K562 (cell line): ENCODE data around the gene IL17A. TPM values are rescaled to one million over a fixed set of nuclear protein-coding genes. Genes with fewer than 3 reads are reported as not detected.

Experiments
- ATAC-seq: fragments of 200-7000 bp; cut with Tn5 transposase; 3 replicates; pipeline ENCODE4 v1.9.1; 2020; ENCODE audit warnings: moderate library complexity
- BruUV-seq: library from RNA; stranded (reverse); fragments of 400-500 nt; replicated peaks from 2 replicates; lab custom pipeline; 2021; lab: Mats Ljungman, UMichigan
- CTCF ChIA-PET: fragments of 300-600 bp; formaldehyde crosslinking; extraction: SDS; loops from one replicate; lab custom pipeline; 2021; ENCODE audit warnings: low intra/inter-chr PET ratio; lab: Yijun Ruan, JAX
- POLR2A ChIA-PET: fragments of 300-600, 350-650 bp; sonication (Branson Sonifier 250); formaldehyde crosslinking; extraction: SDS; loops from one replicate; lab custom pipeline; 2021; ENCODE audit warnings: antibody characterized with exemption, inconsistent platforms; lab: Yijun Ruan, JAX
- DNase-seq, 4 experiments: peaks; one replicate each; pipeline versions ENCODE4 v3.0.0 to v3.0.0-alpha.2; 2011 to 2018; ENCODE audit warnings: low spot score in 3 of 4, mixed read lengths in 3 of 4; ENCODE audit errors: extremely low read depth in 1 of 4
- FAIRE-seq: peaks from 2 replicates; lab custom pipeline; 2011; peaks lifted over from hg19 to GRCh38; lab: Jason Lieb, UNC
- H2AFZ ChIP-seq: 2 replicates; pipeline ENCODE4 v1.6.0; 2011; ENCODE audit warnings: low read depth, low read length, control low read depth, inconsistent platforms
- H3K27ac ChIP-seq: fragments of 200-600 bp; 3 replicates; pipeline ENCODE4 v1.8.0; 2011; ENCODE audit warnings: low read depth, mild to moderate bottlenecking, control low read depth, inconsistent platforms, low read length, moderate library complexity, mixed read lengths; ENCODE audit errors: extremely low read depth
- H3K27me3 ChIP-seq, 2 experiments: fragments of 300-600 bp in 1 of 2; 2 replicates in 1 of 2; 3 replicates in 1 of 2; pipeline versions ENCODE4 v1.6.0 to v1.8.0; 2011; ENCODE audit warnings: inconsistent platforms in 2 of 2, low read length in 2 of 2, mild to moderate bottlenecking in 1 of 2, mixed read lengths in 1 of 2, moderate library complexity in 1 of 2; ENCODE audit not compliant: control insufficient read depth in 2 of 2, insufficient read depth in 2 of 2
- H3K36me3 ChIP-seq: fragments of 300-600 bp; 3 replicates; pipeline ENCODE4 v1.8.0; 2011; ENCODE audit warnings: mild to moderate bottlenecking, low read length, inconsistent platforms; ENCODE audit not compliant: control insufficient read depth, insufficient read depth
- H3K4me1 ChIP-seq, 2 experiments: fragments of 200-600 bp in 1 of 2; replicated peaks in 1 of 2; 2 replicates in 1 of 2; 3 replicates in 1 of 2; pipeline versions ENCODE4 v1.5.1 to v1.8.0; 2011; ENCODE audit warnings: inconsistent platforms in 2 of 2, low read length in 2 of 2, mild to moderate bottlenecking in 1 of 2, mixed read lengths in 1 of 2, moderate library complexity in 1 of 2; ENCODE audit not compliant: control insufficient read depth in 2 of 2, insufficient read depth in 2 of 2
- H3K4me2 ChIP-seq: 2 replicates; pipeline ENCODE4 v1.6.1; 2011; ENCODE audit warnings: low read length, control low read depth, inconsistent platforms, mixed read lengths; ENCODE audit not compliant: insufficient read depth
- H3K4me3 ChIP-seq: fragments of 200-600 bp; sonication (generic), shearing (Covaris generic); 2 replicates; pipeline ENCODE4 v1.5.1; 2016; ENCODE audit warnings: control low read depth, inconsistent platforms
- H3K79me2 ChIP-seq: fragments of 200-600 bp; 3 replicates; pipeline ENCODE4 v1.8.0; 2011; ENCODE audit warnings: low read length, inconsistent platforms; ENCODE audit not compliant: control insufficient read depth, insufficient read depth
- H3K9ac ChIP-seq, 2 experiments: 2 replicates each; pipeline versions ENCODE4 v1.6.0 to v1.6.1; 2011; ENCODE audit warnings: low read depth in 2 of 2, low read length in 2 of 2, control low read depth in 1 of 2, inconsistent platforms in 1 of 2, mild to moderate bottlenecking in 1 of 2, mixed read lengths in 1 of 2; ENCODE audit not compliant: insufficient read depth in 1 of 2
- H3K9me1 ChIP-seq: one replicate; pipeline ENCODE4 v1.6.0; 2011; ENCODE audit warnings: inconsistent platforms, mild to moderate bottlenecking, low read length, moderate library complexity; ENCODE audit not compliant: control insufficient read depth, insufficient read depth
- H3K9me3 ChIP-seq: replicated peaks from 2 replicates; pipeline ENCODE4 v1.5.1; 2011; ENCODE audit warnings: low read depth, low read length, inconsistent platforms; ENCODE audit not compliant: control insufficient read depth, insufficient read depth
- H4K20me1 ChIP-seq: replicated peaks from 2 replicates; pipeline ENCODE4 v1.6.1; 2011; ENCODE audit warnings: low read length, inconsistent platforms, mixed read lengths; ENCODE audit not compliant: control insufficient read depth, insufficient read depth
- HDAC8 ChIP-seq: fragments of 450-650 bp; IDR thresholded peaks from 2 replicates; pipeline ENCODE4 v1.6.1; 2016; ENCODE audit warnings: mild to moderate bottlenecking, missing genetic modification characterization, moderate library complexity, missing compliant biosample characterization
- JUNB ChIP-seq: fragments of 450-650 bp; formaldehyde crosslinking; conservative IDR thresholded peaks from 2 replicates; pipeline ENCODE4 v1.4.0; 2020; ENCODE audit warnings: mild to moderate bottlenecking
- NFIC ChIP-seq: fragments of 450-650 bp; IDR thresholded peaks from 2 replicates; pipeline ENCODE4 v1.6.1; 2017; ENCODE audit warnings: mild to moderate bottlenecking, inconsistent platforms
- NFIX ChIP-seq: fragments of 250-450 bp; sonication (Bioruptor Pico); IDR thresholded peaks from 2 replicates; pipeline ENCODE4 v1.4.0; 2020; ENCODE audit warnings: low read depth, mild to moderate bottlenecking, moderate library complexity
- WGBS: fragments of 100-300 bp; shearing (Covaris generic); methylation state at CpG from one replicate; pipeline ENCODE4 v1.1.6; 2016; ENCODE audit warnings: low coverage, mixed read lengths; ENCODE audit not compliant: insufficient coverage; ENCODE audit errors: missing lambda C conversion rate; 5-methylcytosine and 5-hydroxymethylcytosine counted together
- in situ Hi-C: fragments of 300-500 bp; cut with MboI; formaldehyde crosslinking; loops from 4 replicates; pipeline ENCODE4 v1.15.0; 2018; ENCODE audit warnings: inconsistent platforms, mixed read lengths
- intact Hi-C: fragments of 100-400 bp; cut with micrococcal nuclease; formaldehyde crosslinking; loops from 2 replicates; pipeline ENCODE4 v1.14.2; 2022
- polyA plus RNA-seq, 8 experiments: library from polyadenylated mRNA; depleted of rRNA in 4 of 8; stranded (reverse) in 5 of 8; unstranded in 3 of 8; fragments of >200 nt; fragmentation: Nextera tagmentation in 2 of 8; fragmentation: Illumina TruSeq in 1 of 8; extraction: Ambion mirVana in 2 of 8; extraction: Trizol in 1 of 8; gene quantifications; 2 replicates each; pipeline versions ENCODE4 v1.2.1 to v1.2.3, GENCODE V29; 2011 to 2014; ENCODE audit warnings: inconsistent platforms in 1 of 8, missing spikeins in 1 of 8
- total RNA-seq, 7 experiments: library from RNA; depleted of rRNA in 6 of 7; stranded (reverse); fragments of >200 nt in 6 of 7; fragmentation: Illumina TruSeq in 2 of 7; extraction: Trizol in 2 of 7; gene quantifications; 2 replicates each; pipeline versions ENCODE4 v1.2.1 to v1.2.3, GENCODE V29; 2011 to 2021; ENCODE audit warnings: low replicate concordance in 1 of 7
- TF ChIP-seq, protein P1 (sequence below): IDR thresholded peaks from 3 replicates; pipeline ENCODE4 v1.6.1; 2011; ENCODE audit warnings: borderline replicate concordance, mild to moderate bottlenecking, moderate library complexity; ENCODE audit not compliant: insufficient read length; ENCODE audit errors: extremely low read depth
- TF ChIP-seq, protein P2 (sequence below): fragments of 250-450 bp; sonication (Bioruptor Pico); IDR thresholded peaks from 2 replicates; pipeline ENCODE4 v1.5.0; 2021; ENCODE audit warnings: mild to moderate bottlenecking, borderline replicate concordance

Gene IL17A
- total and polyA plus RNA-seq, 9 of the 15 experiments (the other 6 are each of a cell fraction or from before 2014, with no cell fraction given) = not detected

DNA sequence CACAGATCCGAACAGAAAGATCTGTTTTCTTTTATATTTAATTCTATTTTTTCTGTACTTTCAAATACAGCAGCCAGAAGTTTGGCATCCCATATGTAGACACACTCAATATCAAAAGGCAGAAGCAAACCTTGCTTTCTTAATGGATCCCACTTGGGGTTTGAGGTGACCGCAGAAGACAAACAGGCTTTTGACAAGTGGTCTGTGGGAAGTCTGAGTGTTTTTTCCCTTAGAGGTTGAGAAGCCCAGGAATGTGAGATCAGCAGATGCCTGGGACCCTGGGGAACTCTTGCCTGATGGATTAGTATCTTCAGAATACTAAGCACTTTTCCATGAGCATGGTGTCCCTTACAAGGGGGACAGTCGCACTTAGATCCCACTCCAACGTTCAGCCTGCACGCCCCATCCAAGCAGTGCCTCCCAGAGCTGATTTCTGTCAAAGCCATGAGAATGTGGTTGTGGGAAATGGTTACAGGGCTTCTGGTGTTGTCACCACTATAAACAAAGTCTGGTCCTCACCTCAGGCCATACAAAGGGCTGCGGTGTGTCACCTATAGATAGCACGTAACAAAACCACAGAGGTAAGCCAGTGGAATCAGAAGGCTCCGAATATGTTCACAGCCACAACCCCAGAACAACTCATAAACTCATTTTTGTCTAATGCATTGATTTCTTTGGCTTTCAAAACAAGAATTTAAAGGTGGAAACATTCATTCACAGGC, 45.4 kb downstream of the IL17A start (continued):
- TF ChIP-seq, protein P1, sequence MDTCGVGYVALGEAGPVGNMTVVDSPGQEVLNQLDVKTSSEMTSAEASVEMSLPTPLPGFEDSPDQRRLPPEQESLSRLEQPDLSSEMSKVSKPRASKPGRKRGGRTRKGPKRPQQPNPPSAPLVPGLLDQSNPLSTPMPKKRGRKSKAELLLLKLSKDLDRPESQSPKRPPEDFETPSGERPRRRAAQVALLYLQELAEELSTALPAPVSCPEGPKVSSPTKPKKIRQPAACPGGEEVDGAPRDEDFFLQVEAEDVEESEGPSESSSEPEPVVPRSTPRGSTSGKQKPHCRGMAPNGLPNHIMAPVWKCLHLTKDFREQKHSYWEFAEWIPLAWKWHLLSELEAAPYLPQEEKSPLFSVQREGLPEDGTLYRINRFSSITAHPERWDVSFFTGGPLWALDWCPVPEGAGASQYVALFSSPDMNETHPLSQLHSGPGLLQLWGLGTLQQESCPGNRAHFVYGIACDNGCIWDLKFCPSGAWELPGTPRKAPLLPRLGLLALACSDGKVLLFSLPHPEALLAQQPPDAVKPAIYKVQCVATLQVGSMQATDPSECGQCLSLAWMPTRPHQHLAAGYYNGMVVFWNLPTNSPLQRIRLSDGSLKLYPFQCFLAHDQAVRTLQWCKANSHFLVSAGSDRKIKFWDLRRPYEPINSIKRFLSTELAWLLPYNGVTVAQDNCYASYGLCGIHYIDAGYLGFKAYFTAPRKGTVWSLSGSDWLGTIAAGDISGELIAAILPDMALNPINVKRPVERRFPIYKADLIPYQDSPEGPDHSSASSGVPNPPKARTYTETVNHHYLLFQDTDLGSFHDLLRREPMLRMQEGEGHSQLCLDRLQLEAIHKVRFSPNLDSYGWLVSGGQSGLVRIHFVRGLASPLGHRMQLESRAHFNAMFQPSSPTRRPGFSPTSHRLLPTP = no peak
- no peak for TF ChIP-seq HDAC8 (tag)
- TF ChIP-seq, all 486 proteins: peak for 0

DNA sequence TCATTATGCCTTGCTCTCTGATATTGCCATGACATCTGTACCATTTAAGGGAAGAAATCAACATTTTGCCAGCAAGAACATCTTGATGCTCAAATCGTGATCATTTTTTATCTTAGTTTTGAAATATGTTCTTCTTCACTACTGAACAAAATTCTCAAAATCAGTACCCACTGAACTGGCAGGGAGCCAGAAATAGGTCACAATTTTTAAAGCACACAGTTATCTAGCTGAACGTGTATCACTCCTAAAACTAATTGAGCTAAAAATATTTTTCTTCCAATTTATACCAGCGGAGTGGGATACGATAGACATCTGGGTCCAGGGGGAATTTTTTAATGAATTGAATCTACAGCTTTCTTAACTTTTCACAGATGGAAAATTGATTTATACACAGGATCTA, 46.8 kb downstream of the IL17A start:
- FAIRE-seq (no peak), DNase-seq (no peak), ATAC-seq (no peak)
- Histone ChIP-seq H3K9me3 (no peaks in the 10 kb centered on the region), H3K27me3 (peaks cover 13 to 24% of the 10 kb centered on the region in 2 experiments; a peak in 4 of 5 replicates), H3K4me2 (no peak overlapping the region), H3K9ac (no peak overlapping the region), H3K79me2 (no peaks in the 10 kb centered on the region), H3K36me3 (no peaks in the 10 kb centered on the region), H3K9me1 (no peaks in the 10 kb centered on the region), H4K20me1 (no peaks in the 10 kb centered on the region), H3K4me3 (no peak overlapping the region), H3K27ac (no peak overlapping the region), H2AFZ (no peak overlapping the region), H3K4me1 (no peaks in the 10 kb centered on the region)
- TF ChIP-seq, protein P2, sequence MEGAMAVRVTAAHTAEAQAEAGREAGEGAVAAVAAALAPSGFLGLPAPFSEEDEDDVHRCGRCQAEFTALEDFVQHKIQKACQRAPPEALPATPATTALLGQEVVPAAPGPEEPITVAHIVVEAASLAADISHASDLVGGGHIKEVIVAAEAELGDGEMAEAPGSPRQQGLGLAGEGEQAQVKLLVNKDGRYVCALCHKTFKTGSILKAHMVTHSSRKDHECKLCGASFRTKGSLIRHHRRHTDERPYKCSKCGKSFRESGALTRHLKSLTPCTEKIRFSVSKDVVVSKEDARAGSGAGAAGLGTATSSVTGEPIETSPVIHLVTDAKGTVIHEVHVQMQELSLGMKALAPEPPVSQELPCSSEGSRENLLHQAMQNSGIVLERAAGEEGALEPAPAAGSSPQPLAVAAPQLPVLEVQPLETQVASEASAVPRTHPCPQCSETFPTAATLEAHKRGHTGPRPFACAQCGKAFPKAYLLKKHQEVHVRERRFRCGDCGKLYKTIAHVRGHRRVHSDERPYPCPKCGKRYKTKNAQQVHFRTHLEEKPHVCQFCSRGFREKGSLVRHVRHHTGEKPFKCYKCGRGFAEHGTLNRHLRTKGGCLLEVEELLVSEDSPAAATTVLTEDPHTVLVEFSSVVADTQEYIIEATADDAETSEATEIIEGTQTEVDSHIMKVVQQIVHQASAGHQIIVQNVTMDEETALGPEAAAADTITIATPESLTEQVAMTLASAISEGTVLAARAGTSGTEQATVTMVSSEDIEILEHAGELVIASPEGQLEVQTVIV (CRISPR knock-in tag) = no peak
- TF ChIP-seq NFIC = peak; percentile 89
- TF ChIP-seq NFIX (CRISPR knock-in tag) = peak; percentile 74
- TF ChIP-seq JUNB (CRISPR knock-in tag) = no peak
- no TSS peak for BruUV-seq
- intact Hi-C loops (loop anchor here (10.0 kb wide), 1 partner anchor 148 kb away; the partner anchor contains the start of gene PKHD1), in situ Hi-C loops (no loop called here)
- POLR2A ChIA-PET = interaction anchor here (1.1 kb wide), 1 partner anchor 16 kb away, joined by 3 read pairs; no protein-coding TSS in a partner anchor
- WGBS = 2% methylated on average over 4 of the region's 4 CpGs
- CTCF ChIA-PET = no interaction called here
